GM12878 (cell line): ENCODE measurements around the gene LRBA. TPM values are rescaled to one million over a fixed set of nuclear protein-coding genes. Genes with fewer than 3 reads are reported as not detected.

ENCODE experiments used
- ATAC-seq: fragments of 200-7000 bp; cut with Tn5 transposase; 3 replicates; pipeline ENCODE4 v1.9.1; 2020; ENCODE audit warnings: mild to moderate bottlenecking, moderate library complexity
- BruUV-seq: library from RNA; stranded (reverse); fragments of 400-500 nt; replicated peaks from 2 replicates; lab custom pipeline; 2021; lab: Mats Ljungman, UMichigan
- CTCF ChIA-PET: fragments of 300-600 bp; sonication (Branson Sonifier 250); formaldehyde crosslinking; extraction: SDS; loops from one replicate; lab custom pipeline; 2021; ENCODE audit warnings: inconsistent platforms; lab: Yijun Ruan, JAX
- POLR2A ChIA-PET: fragments of 350-600 bp; formaldehyde crosslinking; extraction: SDS; loops from one replicate; lab custom pipeline; 2021; ENCODE audit warnings: inconsistent platforms; lab: Charles Lee
- RAD21 ChIA-PET: fragments of 300-600 bp; sonication (Branson Sonifier 250); formaldehyde crosslinking; loops from one replicate; lab custom pipeline; 2023; ENCODE audit warnings: antibody characterized with exemption; ENCODE audit not compliant: unreplicated experiment; lab: Charles Lee
- SMC1A ChIA-PET: fragments of 300-600 bp; sonication (Branson Sonifier 250); formaldehyde crosslinking; loops from one replicate; lab custom pipeline; 2023; ENCODE audit not compliant: unreplicated experiment, uncharacterized antibody; lab: Charles Lee
- DNase-seq: peaks from one replicate; pipeline ENCODE4 v3.0.0-alpha.2; 2011; ENCODE audit warnings: low read depth, low spot score
- FAIRE-seq: peaks from 3 replicates; lab custom pipeline; 2011; peaks lifted over from hg19 to GRCh38; lab: Jason Lieb, UNC
- H2AFZ ChIP-seq: 2 replicates; pipeline ENCODE4 v1.6.0; 2011; ENCODE audit warnings: low read depth, low read length, control low read depth; ENCODE audit not compliant: control insufficient read depth
- H3K27ac ChIP-seq: 2 replicates; pipeline ENCODE4 v1.5.1; 2011; ENCODE audit warnings: control low read depth; ENCODE audit not compliant: control insufficient read depth, insufficient read depth
- H3K27me3 ChIP-seq, 2 experiments: replicated peaks in 1 of 2; 2 replicates each; pipeline versions ENCODE4 v1.6.0 to v1.6.1; 2011; ENCODE audit warnings: low read length in 1 of 2; ENCODE audit not compliant: control insufficient read depth in 2 of 2, insufficient read depth in 2 of 2
- H3K36me3 ChIP-seq, 2 experiments: 2 replicates each; pipeline ENCODE4 v1.5.1; 2011; ENCODE audit warnings: low read length in 1 of 2; ENCODE audit not compliant: control insufficient read depth in 2 of 2, insufficient read depth in 2 of 2
- H3K4me1 ChIP-seq: 2 replicates; pipeline ENCODE4 v1.6.1; 2011; ENCODE audit warnings: mild to moderate bottlenecking, low read length, moderate library complexity, mixed read lengths; ENCODE audit not compliant: control insufficient read depth, insufficient read depth
- H3K4me2 ChIP-seq: 2 replicates; pipeline ENCODE4 v1.6.0; 2011; ENCODE audit warnings: control low read depth; ENCODE audit not compliant: control insufficient read depth, insufficient read depth
- H3K4me3 ChIP-seq: fragments of 200-600 bp; sonication (generic); 2 replicates; pipeline ENCODE4 v1.5.1; 2016
- H3K79me2 ChIP-seq: 2 replicates; pipeline ENCODE4 v1.6.0; 2011; ENCODE audit warnings: low read length; ENCODE audit not compliant: control insufficient read depth, insufficient read depth
- H3K9ac ChIP-seq: 2 replicates; pipeline ENCODE4 v1.8.0; 2011; ENCODE audit warnings: low read length, control low read depth, mixed read lengths; ENCODE audit not compliant: control insufficient read depth, insufficient read depth
- H3K9me3 ChIP-seq: replicated peaks from 3 replicates; pipeline ENCODE4 v1.5.1; 2011; ENCODE audit warnings: mild to moderate bottlenecking, low read length; ENCODE audit not compliant: control insufficient read depth, insufficient read depth
- H4K20me1 ChIP-seq: 2 replicates; pipeline ENCODE4 v1.6.0; 2011; ENCODE audit not compliant: control insufficient read depth, insufficient read depth
- BCL3 ChIP-seq: IDR thresholded peaks from 2 replicates; pipeline ENCODE4 v1.6.1; 2011; ENCODE audit warnings: borderline replicate concordance, low read depth, mild to moderate bottlenecking, moderate library complexity, low read length; ENCODE audit not compliant: insufficient read depth, poor library complexity, severe bottlenecking
- BMI1 ChIP-seq: fragments of 450-650 bp; IDR thresholded peaks from 2 replicates; pipeline ENCODE4 v1.6.1; 2016; ENCODE audit warnings: mild to moderate bottlenecking, moderate library complexity, borderline replicate concordance
- HDAC2 ChIP-seq: fragments of 200-600 bp; sonication (generic); IDR thresholded peaks from 2 replicates; pipeline ENCODE4 v1.6.1; 2017
- KAT2A ChIP-seq: conservative IDR thresholded peaks from 2 replicates; pipeline ENCODE4 v1.6.1; 2011; ENCODE audit warnings: low read depth, low read length; ENCODE audit not compliant: control insufficient read depth
- MTA3 ChIP-seq: IDR thresholded peaks from 2 replicates; pipeline ENCODE4 v1.6.1; 2012; ENCODE audit warnings: low read length, inconsistent platforms, borderline replicate concordance
- MYC ChIP-seq: IDR thresholded peaks from 2 replicates; pipeline ENCODE4 v1.6.1; 2011; ENCODE audit warnings: mild to moderate bottlenecking, low read length, moderate library complexity, inconsistent platforms; ENCODE audit not compliant: insufficient read depth, insufficient replicate concordance, insufficient read length, severe bottlenecking
- NFIC ChIP-seq: IDR thresholded peaks from 2 replicates; pipeline ENCODE4 v1.6.1; 2012; ENCODE audit warnings: low read depth, mild to moderate bottlenecking, inconsistent platforms, low read length, moderate library complexity
- NR2C2 ChIP-seq: IDR thresholded peaks from 2 replicates; pipeline ENCODE4 v1.6.1; 2011; ENCODE audit warnings: borderline replicate concordance, low read depth; ENCODE audit not compliant: control insufficient read depth, insufficient read length
- NR2F1 ChIP-seq: fragments of 450-650 bp; conservative IDR thresholded peaks from 2 replicates; pipeline ENCODE4 v1.6.1; 2017; ENCODE audit warnings: mild to moderate bottlenecking
- RBBP5 ChIP-seq: fragments of 200-600 bp; sonication (generic); conservative IDR thresholded peaks from 2 replicates; pipeline ENCODE4 v1.6.1; 2016
- SMARCA5 ChIP-seq: fragments of 450-650 bp; IDR thresholded peaks from 2 replicates; pipeline ENCODE4 v1.6.1; 2017; ENCODE audit warnings: mild to moderate bottlenecking
- SP1 ChIP-seq: IDR thresholded peaks from one replicate; pipeline ENCODE4 v1.6.1; 2011; ENCODE audit warnings: low read depth, low read length
- STAT3 ChIP-seq: IDR thresholded peaks from 2 replicates; pipeline ENCODE4 v1.6.1; 2011; ENCODE audit warnings: low read depth, low read length, improper control_type of control experiment
- TAF1 ChIP-seq: IDR thresholded peaks from 2 replicates; pipeline ENCODE4 v1.6.1; 2011; ENCODE audit warnings: mild to moderate bottlenecking, low read depth, low read length, borderline replicate concordance
- ZBED1 ChIP-seq: IDR thresholded peaks from 2 replicates; pipeline ENCODE4 v1.6.1; 2016; ENCODE audit warnings: borderline replicate concordance
- ZNF384 ChIP-seq: IDR thresholded peaks from 2 replicates; pipeline ENCODE4 v1.6.1; 2012; ENCODE audit warnings: low read depth, mild to moderate bottlenecking, low read length, improper control_type of control experiment, borderline replicate concordance
- WGBS: methylation state at CpG from one replicate; pipeline ENCODE4 v1.1.6; 2016; ENCODE audit warnings: low lambda C conversion rate; ENCODE audit not compliant: insufficient replicate concordance, insufficient coverage; ENCODE audit errors: missing lambda C conversion rate; 5-methylcytosine and 5-hydroxymethylcytosine counted together
- in situ Hi-C: fragments of 300-500 bp; cut with MboI; formaldehyde crosslinking; loops from 9 replicates; pipeline ENCODE4 v1.14.3; 2018; ENCODE audit warnings: mixed read lengths
- intact Hi-C: fragments of 100-400 bp; cut with micrococcal nuclease; formaldehyde crosslinking; loops from one replicate; pipeline ENCODE4 v1.14.2; 2022; ENCODE audit not compliant: unreplicated experiment
- polyA plus RNA-seq, 11 experiments: library from polyadenylated mRNA; depleted of rRNA in 4 of 11; unstranded in 6 of 11; stranded (reverse) in 5 of 11; fragments of >200 nt; fragmentation: Nextera tagmentation in 4 of 11; fragmentation: Illumina TruSeq in 1 of 11; extraction: Ambion mirVana in 4 of 11; extraction: Trizol in 1 of 11; gene quantifications; 1 replicate in 1 of 11; 2 replicates in 10 of 11; pipeline versions ENCODE4 v1.2.1 to v1.2.3, GENCODE V29; 2011 to 2016; ENCODE audit warnings: inconsistent platforms in 2 of 11, missing spikeins in 2 of 11, low read depth in 1 of 11
- total RNA-seq, 4 experiments: library from RNA; depleted of rRNA in 3 of 4; stranded (reverse); fragments of >200 nt in 3 of 4; fragmentation: Illumina TruSeq in 1 of 4; extraction: Trizol in 1 of 4; gene quantifications; 2 replicates each; pipeline versions ENCODE4 v1.2.1 to v1.2.3, GENCODE V29; 2013 to 2021
- TF ChIP-seq, protein P1 (sequence below): fragments of 450-650 bp; IDR thresholded peaks from 2 replicates; pipeline ENCODE4 v1.6.1; 2016; ENCODE audit warnings: mild to moderate bottlenecking

Gene LRBA
- total and polyA plus RNA-seq, 10 of the 15 experiments (the other 5 are each of a cell fraction or from before 2014, with no cell fraction given): 20.3 to 93.4 (median 55.0) TPM

DNA sequence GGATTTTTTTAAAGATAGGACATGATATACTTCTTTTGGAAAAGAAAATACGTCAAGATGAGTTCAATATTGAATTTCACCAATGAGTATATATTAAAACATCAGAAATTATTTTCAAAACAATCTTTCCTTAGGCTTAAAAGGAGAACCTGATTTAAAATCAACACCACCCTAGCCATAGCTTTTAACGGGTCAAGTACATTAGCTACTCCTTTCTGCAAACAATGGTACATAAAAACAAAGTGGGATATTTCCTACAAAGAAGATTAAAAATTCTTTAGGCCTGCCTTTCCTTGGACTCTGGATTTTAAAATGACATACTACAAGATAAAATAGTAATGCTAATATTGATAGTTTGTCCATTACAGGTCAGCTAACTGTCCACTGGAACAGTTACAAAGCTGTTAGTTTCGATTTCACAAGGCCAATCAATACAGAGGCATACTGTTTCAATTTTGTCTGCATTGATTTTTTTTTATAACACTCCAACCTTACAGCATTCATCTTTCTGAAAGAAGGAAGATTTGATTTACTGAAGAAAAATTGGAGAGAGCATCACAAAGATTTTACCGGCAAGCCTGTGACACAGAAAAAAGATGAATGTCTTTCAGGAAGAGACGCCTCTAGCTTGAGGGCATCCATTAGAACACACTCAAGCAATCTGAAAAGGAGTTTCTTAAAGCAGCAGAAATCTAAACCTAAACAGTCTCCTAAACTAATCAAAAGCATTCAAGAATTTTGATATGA is 335.9 kb downstream of the LRBA start:
- in situ Hi-C loops: no loop called here
- Histone ChIP-seq H3K36me3 (no peaks in the 10 kb centered on the region; a peak in 1 of 4 replicates), H3K27me3 (no peaks in the 10 kb centered on the region), H2AFZ (no peak overlapping the region), H3K4me1 (no peaks in the 10 kb centered on the region), H3K9ac (no peak overlapping the region), H3K4me2 (no peak overlapping the region), H3K9me3 (no peaks in the 10 kb centered on the region), H3K27ac (no peak overlapping the region), H3K79me2 (no peaks in the 10 kb centered on the region), H3K4me3 (no peak overlapping the region), H4K20me1 (no peaks in the 10 kb centered on the region)
- TF ChIP-seq SMARCA5 (no peak), ZBED1 (no peak), BCL3 (no peak), TAF1 (no peak), ZNF384 (no peak), RBBP5 (no peak), SP1 (no peak), NR2C2 (no peak), BMI1 (no peak), STAT3 (no peak), MTA3 (no peak), KAT2A (no peak), MYC (no peak), HDAC2 (no peak), NR2F1 (no peak), NFIC (no peak)
- TF ChIP-seq, protein P1, sequence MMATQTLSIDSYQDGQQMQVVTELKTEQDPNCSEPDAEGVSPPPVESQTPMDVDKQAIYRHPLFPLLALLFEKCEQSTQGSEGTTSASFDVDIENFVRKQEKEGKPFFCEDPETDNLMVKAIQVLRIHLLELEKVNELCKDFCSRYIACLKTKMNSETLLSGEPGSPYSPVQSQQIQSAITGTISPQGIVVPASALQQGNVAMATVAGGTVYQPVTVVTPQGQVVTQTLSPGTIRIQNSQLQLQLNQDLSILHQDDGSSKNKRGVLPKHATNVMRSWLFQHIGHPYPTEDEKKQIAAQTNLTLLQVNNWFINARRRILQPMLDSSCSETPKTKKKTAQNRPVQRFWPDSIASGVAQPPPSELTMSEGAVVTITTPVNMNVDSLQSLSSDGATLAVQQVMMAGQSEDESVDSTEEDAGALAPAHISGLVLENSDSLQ: no peak
- FAIRE-seq (no peak), ATAC-seq (no peak), DNase-seq (no peak)
- CTCF ChIA-PET: interaction anchor here (0.5 to 1.5 kb wide), 4 partner anchors 39 to 188 kb away, joined by 3 read pairs; no protein-coding TSS in a partner anchor
- no TSS peak for BruUV-seq
- SMC1A ChIA-PET: interaction anchor here (1.2 to 1.7 kb wide), 3 partner anchors 10 to 19 kb away, joined by 4 to 5 read pairs (median 4); no protein-coding TSS in a partner anchor
- POLR2A ChIA-PET: no interaction called here
- WGBS: 100% methylated on average over 5 of the region's 5 CpGs
- RAD21 ChIA-PET: interaction anchor here (1.4 kb wide), 1 partner anchor 117 kb away, joined by 3 read pairs; no protein-coding TSS in a partner anchor
- intact Hi-C loops: no loop called here
